A673 (cell line): ENCODE results near the gene BRME1. TPM values are rescaled to one million over a fixed set of nuclear protein-coding genes. Genes with fewer than 3 reads are reported as not detected.

Experiments used
- BruUV-seq: library from RNA; stranded (reverse); fragments of 400-500 nt; replicated peaks from 2 replicates; lab custom pipeline; 2021; lab: Mats Ljungman, UMichigan
- CTCF ChIA-PET: fragments of 300-600 bp; sonication (Branson Sonifier 250); formaldehyde crosslinking; loops from one replicate; lab custom pipeline; 2022; ENCODE audit warnings: antibody characterized with exemption; lab: Charles Lee
- POLR2A ChIA-PET: fragments of 300-600 bp; sonication (Branson Sonifier 250); formaldehyde crosslinking; loops from one replicate; lab custom pipeline; 2022; ENCODE audit warnings: antibody characterized with exemption; ENCODE audit not compliant: low non-redundant PET; lab: Charles Lee
- DNase-seq: peaks from one replicate; pipeline ENCODE4 v3.0.0-alpha.2; 2015; ENCODE audit warnings: low spot score
- H3K27ac ChIP-seq: fragments of 200-600 bp; sonication (generic); 2 replicates; pipeline ENCODE4 v1.5.1; 2016; ENCODE audit warnings: mixed run types, low read depth, mild to moderate bottlenecking, mixed read lengths, antibody characterized with exemption, low read length; ENCODE audit not compliant: poor library complexity, severe bottlenecking
- H3K27me3 ChIP-seq: fragments of 200-600 bp; sonication (generic); replicated peaks from 2 replicates; pipeline ENCODE4 v1.6.1; 2017; ENCODE audit warnings: mixed run types, low read depth, mild to moderate bottlenecking, mixed read lengths, antibody characterized with exemption, low read length; ENCODE audit not compliant: insufficient read depth, poor library complexity
- H3K36me3 ChIP-seq: fragments of 200-600 bp; sonication (generic); 2 replicates; pipeline ENCODE4 v1.6.1; 2016; ENCODE audit warnings: mixed run types, mild to moderate bottlenecking, mixed read lengths, antibody characterized with exemption, low read length; ENCODE audit not compliant: insufficient read depth, poor library complexity, severe bottlenecking
- H3K4me1 ChIP-seq: fragments of 200-600 bp; sonication (generic); 2 replicates; pipeline ENCODE4 v1.6.1; 2017; ENCODE audit warnings: mixed run types, mild to moderate bottlenecking, mixed read lengths, antibody characterized with exemption, low read length; ENCODE audit not compliant: insufficient read depth, poor library complexity, severe bottlenecking
- H3K4me3 ChIP-seq: fragments of 200-600 bp; sonication (generic); 2 replicates; pipeline ENCODE4 v1.5.1; 2016; ENCODE audit warnings: low read depth, mixed run types, mild to moderate bottlenecking, mixed read lengths, low read length; ENCODE audit not compliant: poor library complexity, severe bottlenecking
- H3K9me3 ChIP-seq: fragments of 200-600 bp; sonication (generic); 2 replicates; pipeline ENCODE4 v1.6.1; 2016; ENCODE audit warnings: mixed run types, low read depth, mild to moderate bottlenecking, mixed read lengths, antibody characterized with exemption, low read length; ENCODE audit not compliant: poor library complexity, severe bottlenecking
- CTCF ChIP-seq: fragments of 300-800, 200-600 bp; sonication (generic); conservative IDR thresholded peaks from 2 replicates; pipeline ENCODE4 v1.5.1; 2017; ENCODE audit warnings: low read depth, mild to moderate bottlenecking, antibody characterized with exemption, low read length, moderate library complexity, mixed read lengths
- EZH2 ChIP-seq: fragments of 200-600 bp; sonication (generic); IDR thresholded peaks from 2 replicates; pipeline ENCODE4 v1.6.1; 2017; ENCODE audit warnings: borderline replicate concordance, low read depth, mild to moderate bottlenecking, mixed read lengths, antibody characterized with exemption, low read length; ENCODE audit not compliant: poor library complexity, severe bottlenecking
- intact Hi-C: fragments of 100-400 bp; cut with micrococcal nuclease; formaldehyde crosslinking; loops from one replicate; pipeline ENCODE4 v1.10.0; 2022; ENCODE audit not compliant: unreplicated experiment
- total RNA-seq: library from RNA; stranded (reverse); gene quantifications from 2 replicates; pipeline ENCODE4 v1.2.3, GENCODE V29; 2021

Gene BRME1
- total RNA-seq, 1 experiment from 2014 or later, result 4.0 TPM

DNA sequence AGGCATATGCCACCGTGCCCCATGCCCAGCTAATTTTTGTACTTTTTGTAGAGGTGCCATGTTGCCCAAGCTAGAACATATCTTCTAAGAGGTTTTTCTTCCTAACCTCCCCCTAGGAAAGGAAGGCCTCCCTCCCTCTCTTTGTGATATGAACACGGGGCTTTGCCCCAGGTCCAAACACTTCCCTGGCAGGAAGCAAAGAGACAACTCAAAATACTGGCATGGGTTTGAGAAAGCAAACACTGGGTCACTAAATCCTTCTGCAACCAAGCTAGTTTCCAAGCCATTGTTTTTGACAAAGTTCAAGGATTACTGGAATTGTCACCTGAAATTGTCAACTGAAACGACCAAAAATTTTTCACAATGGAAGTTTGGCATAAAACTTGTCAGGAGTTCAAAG lies 8.9 kb upstream of the BRME1 start:
- ChIA-PET POLR2A (no interaction called here), CTCF (no interaction called here)
- no TSS peak for BruUV-seq
- Histone ChIP-seq H3K27ac (no peak overlapping the region), H3K27me3 (no peaks in the 10 kb centered on the region), H3K36me3 (peaks cover 12% of the 10 kb centered on the region), H3K4me1 (no peaks in the 10 kb centered on the region), H3K4me3 (no peak overlapping the region), H3K9me3 (no peaks in the 10 kb centered on the region)
- no peak for DNase-seq
- TF ChIP-seq EZH2 (no peak), CTCF (no peak)
- intact Hi-C loops, result no loop called here

- Histone ChIP-seq H3K9me3 (no peaks in the 10 kb centered on the region), H3K36me3 (peaks cover 14% of the 10 kb centered on the region), H3K27me3 (no peaks in the 10 kb centered on the region), H3K27ac (no peak overlapping the region), H3K4me1 (no peaks in the 10 kb centered on the region), H3K4me3 (no peak overlapping the region)
- ChIA-PET CTCF (no interaction called here), POLR2A (interaction anchor here (0.5 kb wide), 1 partner anchor 325 kb away, joined by 7 read pairs; no protein-coding TSS in a partner anchor)
- intact Hi-C loops, result no loop called here
- BruUV-seq, result no TSS peak
- TF ChIP-seq EZH2 (no peak), CTCF (no peak)
- no peak for DNase-seq
Observed at GRCh38 chr19:13913352-13913751, 7.4 kb upstream of the BRME1 start.

- DNase-seq, result no peak
- H3K27ac ChIP-seq, result no peak overlapping the region
- intact Hi-C loops, result no loop called here
- POLR2A ChIA-PET, result no interaction called here
- H3K4me1 ChIP-seq, result no peaks in the 10 kb centered on the region
- BruUV-seq, result no TSS peak
- CTCF ChIA-PET, result no interaction called here
- TF ChIP-seq CTCF, result no peak
- no peak for TF ChIP-seq EZH2
- peaks cover 10% of the 10 kb centered on the region for H3K36me3 ChIP-seq
- no peak overlapping the region for H3K4me3 ChIP-seq
- H3K27me3 ChIP-seq, result no peaks in the 10 kb centered on the region
- no peaks in the 10 kb centered on the region for H3K9me3 ChIP-seq
Observed at GRCh38 chr19:13909430-13909829, 3.5 kb upstream of the BRME1 start.
